HG03280 (cell line): Measurements from ENCODE around the gene FAIM2.
"Not testable (repeated sequence)": the region's sequence is repeated elsewhere in the genome, so short reads cannot be mapped to it uniquely, and the experiment has no call there.

Experiments used
- ATAC-seq: cut with Tn5 transposase; IDR thresholded peaks from one replicate; pipeline ENCODE4 v1.9.1; 2021; ENCODE audit warnings: mild to moderate bottlenecking, moderate library complexity; ENCODE audit not compliant: unreplicated experiment

FAIM2 gene

DNA sequence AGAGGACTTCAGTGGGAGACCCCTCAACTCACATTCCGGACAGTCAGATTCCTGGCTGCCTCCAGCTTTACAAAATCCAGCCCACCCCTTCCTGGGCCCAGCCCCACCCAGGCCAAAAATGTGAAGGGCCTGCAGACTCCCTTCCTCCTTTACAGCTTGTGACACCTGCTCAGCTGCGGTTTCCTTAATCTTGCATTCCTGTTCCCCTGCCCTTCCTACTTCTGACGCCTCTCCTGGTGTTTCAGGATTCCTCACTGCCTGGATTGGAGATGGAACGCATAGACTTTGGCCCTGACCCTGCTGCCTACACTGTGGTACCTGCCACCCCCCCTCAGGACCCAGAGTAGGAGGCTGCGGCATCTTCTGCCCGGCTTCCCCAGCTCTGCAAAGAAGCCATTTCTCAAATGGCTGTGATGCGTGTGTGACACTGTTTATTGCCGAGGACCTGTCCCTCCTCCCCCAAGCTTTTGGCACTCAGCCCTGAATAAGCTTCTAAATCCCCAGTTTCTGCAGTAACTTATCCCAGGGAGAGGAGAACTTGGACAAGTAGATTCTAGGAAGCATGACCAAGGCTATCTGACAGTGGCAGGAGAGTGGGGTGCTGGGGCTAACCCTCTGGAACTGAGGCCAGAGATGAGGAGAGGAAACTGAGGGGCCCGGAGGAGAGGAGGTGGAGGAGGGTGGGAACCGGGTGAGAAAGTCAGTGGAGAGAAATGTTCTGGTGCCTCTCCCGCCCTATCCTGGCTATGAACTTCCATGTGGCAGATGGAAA is 35.9 kb downstream of the FAIM2 start:
- ATAC-seq, result no peak

DNA sequence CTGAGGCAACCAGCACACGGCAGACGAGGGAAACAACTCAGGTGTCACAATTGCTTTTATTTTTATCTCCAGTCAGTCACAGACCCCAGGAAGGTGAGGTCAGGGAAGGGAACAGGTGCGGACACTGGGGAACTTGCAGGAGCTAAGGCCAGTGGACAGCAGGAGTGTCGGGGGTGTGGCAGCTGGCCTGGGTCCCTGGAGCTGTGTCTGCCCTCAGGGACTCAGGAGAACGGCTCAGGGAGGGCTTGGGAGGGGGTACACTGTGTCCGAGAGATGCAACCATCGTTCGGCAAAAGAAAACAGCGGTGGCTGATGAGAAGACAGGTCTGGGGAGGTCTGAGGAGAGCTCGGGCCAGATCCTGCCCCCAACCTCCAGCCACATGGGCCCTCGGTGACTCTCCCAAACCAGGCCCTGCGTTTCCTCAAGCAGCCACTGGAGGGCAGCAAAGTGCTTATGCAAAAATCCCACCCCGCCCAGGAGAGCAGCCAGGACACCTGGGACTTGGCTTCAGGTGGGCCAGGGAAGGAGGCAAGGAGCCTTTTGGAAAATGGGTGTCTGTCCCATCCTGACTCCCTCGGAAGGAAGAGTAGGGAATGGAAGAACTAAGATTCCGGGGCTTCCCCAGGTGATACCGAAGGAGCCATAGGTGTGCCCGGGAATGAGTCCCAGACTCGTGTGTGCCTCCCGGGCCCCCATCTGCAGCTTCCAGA is 36.7 kb downstream of the FAIM2 start:
- no peak for ATAC-seq

DNA sequence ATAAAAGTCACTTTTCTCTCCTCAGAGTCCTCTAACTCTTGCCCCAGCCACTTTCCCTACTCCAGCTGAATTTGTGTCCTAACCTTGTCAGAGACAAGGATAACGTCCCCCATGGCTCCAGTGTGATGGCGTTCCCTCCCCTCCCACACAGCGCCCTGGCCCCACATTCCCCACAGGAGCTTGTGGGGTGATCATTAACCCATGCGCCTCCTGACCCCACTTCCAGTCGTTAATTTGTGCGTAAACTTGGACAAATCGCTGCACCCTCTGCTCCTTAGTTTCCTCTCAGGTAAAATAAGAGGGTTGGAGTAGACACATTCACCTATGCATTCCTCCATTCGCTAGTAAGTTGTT is 37.9 kb downstream of the FAIM2 start:
- no peak for ATAC-seq

DNA sequence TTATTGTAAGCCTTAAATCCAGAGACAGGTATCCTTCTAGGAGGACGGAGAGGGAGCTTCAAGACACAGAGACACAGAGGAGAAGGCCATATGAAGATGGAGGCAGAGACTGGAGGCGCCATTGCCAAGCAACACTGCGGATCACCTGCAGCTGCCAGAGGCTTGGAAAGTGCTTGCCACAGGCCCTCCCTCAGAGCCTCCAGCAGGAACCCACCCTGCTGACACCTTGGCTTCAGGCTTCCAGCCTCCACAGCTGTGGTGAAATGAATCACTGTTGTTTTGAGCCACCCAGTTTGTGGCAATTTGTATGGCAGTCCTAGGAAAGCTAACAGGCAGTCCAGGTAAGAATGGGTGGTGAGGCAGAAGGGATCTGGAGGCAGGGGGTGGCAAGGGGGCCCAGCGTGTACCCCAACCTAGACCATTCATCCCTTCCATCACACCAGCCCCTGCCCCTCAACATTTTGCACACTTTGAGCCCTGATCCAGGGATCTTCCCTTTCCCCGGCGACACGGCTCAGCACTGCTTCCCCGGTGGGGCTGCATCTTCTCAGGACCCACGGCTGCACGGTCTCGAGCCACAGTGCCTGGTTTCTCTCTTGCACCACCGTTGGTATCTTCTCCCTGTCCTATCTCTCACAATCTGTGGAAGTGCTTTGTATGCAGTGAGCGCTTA is 38.5 kb downstream of the FAIM2 start:
- no peak for ATAC-seq

DNA sequence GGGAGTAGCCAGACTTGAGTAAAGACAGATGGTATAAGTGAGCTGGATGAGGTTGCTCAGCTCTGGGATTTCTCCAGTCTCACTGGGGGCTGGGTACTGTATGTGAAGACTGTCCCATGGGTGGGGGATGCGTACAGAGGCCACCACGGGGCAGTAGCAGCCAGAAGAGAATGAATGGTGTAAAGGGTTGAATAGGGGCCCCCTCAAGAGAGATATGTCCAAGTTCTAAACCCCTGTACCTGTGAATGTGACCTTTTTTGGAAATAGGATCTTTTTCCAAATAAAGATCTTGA is 39.0 kb downstream of the FAIM2 start:
- ATAC-seq, result no peak

DNA sequence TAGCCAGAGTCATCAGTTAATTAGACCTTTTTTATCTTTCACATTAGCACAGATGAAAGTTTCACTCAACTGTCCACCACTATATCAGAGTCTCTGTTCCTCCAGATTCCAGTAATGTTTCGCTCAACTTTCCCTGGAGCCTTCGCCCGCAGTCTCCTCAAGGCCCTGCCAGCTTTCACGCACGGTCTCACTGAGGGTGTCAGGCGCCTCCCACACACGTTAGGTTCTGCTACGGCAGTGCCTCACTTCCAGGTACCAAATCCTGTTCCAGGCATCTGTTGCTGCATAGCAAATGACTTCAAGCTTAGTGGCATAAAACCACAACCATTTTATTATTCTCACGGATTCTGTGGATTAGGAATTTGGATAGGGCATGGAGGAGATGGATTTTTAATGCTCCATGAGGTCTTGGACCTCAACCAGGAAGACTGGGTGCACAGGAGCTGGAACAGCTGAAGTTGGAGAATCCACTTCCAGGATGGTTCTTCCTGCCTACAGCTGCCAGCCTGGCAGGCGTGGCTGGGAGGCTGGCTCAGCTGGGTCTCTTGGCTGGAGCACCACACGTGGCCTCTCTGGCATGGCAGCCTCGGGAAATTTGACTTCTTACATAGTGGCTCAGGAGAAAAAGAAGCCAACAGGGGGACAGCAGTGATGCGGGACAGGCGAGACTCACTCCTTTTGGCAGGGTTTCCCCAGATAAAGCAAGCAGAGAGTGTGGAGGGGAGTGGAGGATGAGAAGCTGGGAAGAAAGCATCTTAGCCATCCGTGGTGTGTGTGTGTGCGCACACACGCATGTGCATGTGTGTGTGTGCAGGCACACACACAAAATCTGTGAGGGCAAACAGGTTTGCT is 39.5 kb downstream of the FAIM2 start:
- no peak for ATAC-seq

DNA sequence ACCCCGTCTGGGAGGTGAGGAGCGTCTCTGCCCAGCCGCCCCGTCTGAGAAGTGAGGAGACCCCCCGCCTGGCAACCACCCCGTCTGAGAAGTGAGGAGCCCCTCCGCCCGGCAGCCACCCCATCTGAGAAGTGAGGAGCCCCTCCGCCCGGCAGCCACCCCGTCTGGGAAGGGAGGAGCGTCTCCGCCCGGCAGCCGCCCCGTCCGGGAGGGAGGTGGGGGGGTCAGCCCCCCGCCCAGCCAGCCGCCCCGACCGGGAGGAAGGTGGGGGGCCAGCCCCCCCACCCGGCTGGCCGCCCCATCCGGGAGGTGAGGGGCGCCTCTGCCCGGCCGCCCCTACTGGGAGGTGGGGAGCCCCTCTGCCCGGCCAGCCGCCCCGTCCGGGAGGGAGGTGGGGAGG is 42.8 kb downstream of the FAIM2 start:
- not testable (repeated sequence) for ATAC-seq

DNA sequence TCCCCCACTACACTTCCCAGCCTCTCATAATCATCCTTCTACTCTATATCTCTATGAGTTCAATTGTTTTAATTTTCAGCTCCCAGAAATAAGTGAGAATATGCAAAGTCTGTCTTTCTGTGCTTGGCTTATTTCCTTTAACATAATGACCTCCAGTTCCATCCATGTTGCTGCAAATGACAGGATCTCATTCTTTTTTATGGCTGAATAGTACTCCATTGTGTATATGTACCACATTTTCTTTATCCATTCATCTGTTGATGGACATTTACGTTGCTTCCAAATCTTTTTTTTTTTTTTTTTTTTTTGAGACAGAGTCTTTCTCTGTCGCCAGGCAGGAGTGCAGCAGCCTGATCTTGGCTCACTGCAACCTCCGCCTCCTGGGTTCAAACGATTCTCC is 47.8 kb downstream of the FAIM2 start:
- not testable (repeated sequence) for ATAC-seq

DNA sequence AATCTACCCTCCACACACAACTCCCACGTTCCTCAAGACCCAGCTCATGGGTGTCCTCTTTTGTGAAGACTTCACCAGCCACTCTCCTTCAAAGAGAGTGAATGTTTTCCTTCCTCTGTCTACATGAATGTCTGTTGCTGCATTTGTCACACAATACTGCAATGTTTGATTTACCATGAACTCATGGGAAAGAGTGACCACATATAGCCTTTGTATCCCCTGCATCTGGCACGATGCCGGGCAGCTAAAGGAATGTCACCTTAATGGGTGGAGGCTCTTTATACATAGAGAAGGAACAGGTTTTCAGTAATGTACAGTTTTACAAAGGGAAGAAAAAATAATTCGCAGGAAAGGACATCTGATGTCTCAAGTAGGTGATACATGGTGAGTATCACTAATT is 48.7 kb downstream of the FAIM2 start:
- ATAC-seq, result no peak

DNA sequence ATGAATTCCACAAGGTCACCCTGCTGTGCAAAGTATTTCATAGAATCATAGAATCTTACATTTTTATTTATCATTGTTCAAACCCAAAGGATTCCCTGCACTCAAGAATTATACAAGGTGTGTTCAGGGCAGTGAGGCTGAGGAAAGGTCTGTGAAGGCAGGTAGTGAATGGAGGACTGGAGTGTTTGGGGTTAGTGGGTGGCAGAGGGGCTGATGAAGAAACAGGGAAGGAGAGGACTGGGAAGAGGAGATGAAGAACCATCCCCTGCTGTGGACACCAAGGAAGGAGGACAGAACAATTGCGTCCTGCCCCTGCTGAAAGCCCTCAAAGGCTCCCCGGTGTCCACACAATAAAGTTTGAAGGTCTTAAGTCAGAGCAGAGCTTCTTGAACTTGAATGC is 50.0 kb downstream of the FAIM2 start:
- ATAC-seq, result no peak

DNA sequence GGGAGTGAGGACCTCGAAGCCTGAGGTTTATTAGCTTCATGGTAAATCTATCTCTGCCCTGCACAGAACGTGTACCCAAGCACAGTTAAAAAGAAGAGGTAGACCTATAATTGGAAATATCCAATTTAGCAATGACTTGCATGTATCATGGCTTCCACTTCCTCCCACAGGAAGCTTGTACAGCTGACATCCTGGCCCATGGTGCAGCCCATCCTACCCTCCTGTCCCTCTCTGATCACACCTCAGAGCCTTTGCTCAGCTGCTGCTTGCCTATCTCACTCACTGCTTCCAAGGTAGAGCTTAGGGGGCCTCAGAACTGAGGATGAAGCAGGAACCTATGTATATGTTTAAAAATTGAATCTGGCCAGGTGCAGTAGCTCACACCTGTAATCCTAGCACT is 56.5 kb downstream of the FAIM2 start:
- ATAC-seq, result no peak

DNA sequence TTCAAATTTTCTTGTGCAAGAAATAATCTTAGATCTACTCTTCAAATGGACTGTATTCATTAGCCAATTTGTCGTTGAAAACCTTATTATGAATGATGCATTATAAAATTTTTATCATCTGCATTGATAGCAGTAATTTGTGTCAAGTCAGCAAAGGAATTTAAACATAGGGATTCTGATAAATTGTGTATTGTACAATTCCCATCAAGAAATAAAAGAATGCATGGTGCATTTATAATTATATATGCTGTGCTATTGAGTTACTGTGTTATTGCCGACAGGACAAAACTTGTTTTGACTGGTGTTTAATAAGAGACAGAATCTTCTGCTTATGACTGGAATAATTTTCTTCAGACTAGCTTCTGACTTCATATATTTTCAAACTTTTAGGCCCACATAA is 57.7 kb downstream of the FAIM2 start:
- ATAC-seq, result no peak

DNA sequence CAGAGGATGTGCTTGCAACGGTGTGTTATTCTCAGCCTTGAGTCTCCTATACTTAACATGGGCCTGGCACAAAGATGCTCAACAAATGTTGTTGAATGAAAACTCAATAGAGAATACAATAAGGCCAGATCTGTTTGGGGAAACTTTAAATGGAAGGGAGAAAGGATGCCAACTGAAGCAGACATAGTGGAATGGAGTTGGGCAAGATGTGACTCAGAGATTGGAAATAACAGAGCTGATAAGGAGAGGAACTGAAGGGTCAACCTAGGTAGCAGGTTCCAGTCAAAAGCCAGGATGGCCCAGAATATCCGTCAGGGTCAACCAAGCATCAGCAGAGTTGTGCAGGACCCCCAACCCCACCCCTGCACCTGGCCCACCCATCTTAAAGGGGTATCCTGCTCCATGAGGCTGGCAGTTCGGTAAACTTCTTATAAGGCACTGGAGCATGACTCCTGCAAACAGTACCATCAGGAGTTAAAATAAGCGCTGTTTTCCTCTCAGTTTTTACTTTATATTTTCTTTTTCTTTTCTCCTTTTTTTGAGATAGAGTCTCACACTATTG is 59.7 kb downstream of the FAIM2 start:
- ATAC-seq, result no peak

DNA sequence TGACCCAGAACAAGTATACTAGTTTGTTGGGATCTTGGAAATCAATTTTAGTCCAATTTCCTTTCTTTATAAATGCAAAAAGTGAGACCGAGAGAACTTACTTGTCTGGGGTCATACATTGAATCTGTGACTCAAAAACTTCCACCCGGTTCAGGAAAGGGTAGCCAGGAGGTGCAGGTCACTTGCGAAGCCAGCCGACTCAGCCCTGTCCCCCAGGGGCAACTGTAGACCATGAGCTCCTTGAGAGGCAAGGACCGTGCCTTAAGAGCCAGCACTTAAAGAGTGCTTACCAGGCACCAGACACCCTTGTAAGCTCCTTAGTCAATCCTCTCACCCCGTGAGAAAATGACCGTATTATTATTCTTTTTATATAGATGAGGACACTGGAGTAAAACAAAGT is 60.3 kb downstream of the FAIM2 start:
- ATAC-seq, result no peak

DNA sequence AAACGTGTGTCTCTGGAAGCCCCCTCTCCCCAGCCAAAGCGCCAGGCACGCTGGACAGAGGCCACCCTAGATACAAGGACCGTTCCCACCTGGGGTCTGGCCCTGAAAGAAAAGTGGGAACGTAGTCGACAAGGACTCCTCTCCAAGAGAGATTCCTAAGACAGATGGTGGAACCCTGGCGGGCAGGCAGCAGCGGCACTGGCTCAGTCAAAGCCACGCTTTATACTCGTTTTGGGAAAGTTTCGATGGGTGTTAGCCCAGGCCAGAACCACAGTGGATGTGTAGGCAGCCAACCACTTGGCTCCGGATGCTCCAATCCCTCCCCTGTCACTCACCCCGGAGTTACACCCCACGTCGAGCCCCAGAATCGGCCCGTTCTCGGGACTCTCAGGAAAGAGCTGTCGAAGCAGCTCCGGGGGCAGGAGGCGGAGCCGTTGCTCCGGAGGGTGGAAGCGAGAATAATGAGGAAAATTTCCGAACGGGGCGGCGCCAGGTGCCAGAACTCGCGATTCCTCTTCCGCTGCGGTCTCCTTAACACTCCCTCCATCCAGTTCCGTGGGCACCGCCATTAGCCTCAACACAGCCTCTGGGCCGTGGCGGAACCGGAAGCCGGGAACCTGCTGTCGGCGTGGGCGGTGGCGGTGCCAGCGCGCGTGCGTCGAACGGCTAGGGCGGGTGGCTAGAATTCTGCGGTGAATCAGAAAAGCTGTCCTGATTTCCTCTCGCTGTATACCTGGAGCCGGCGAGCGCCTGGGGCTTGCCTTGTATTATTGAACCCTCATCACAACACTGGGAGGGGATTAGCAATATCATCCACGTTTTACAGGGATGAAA is 61.0 kb downstream of the FAIM2 start, which contains the start of gene BCDIN3D:
TSS of gene BCDIN3D (minus strand) at position 588 of the 834 bp plus-strand sequence. CDS start at position 569, 19 bp downstream.
- ATAC-seq, result peak; percentile 87

DNA sequence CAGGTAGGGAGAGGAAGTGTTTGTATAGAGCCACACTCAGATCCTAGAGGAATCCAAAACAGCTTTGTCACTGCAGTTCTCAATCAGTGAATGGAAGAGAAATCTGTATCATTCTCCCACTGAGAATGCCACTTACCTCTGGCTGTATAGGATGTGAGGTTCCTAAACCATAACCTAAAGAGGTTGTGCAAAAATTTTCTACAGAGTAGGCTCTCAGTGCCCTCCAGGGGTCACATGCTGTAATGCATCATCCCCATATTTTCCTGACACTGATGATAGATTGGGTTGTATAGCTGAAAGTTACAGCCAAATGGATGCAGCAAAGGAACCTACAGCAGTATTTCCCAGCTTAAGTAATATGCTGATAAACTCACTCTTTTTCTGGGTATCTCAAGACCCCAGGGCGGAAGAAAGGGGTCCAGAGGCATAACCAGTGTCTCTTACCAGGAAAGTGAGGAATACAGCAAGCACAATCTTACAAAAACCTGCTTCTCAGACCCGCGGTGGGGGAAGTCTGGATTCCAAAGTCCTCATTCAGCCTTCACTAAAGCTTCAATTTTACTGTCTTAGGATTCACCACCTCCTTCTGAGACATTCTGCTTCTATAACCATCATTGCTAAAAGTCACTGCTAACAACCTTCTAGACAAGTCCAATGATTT is 64.6 kb downstream of the FAIM2 start:
- ATAC-seq, result no peak

DNA sequence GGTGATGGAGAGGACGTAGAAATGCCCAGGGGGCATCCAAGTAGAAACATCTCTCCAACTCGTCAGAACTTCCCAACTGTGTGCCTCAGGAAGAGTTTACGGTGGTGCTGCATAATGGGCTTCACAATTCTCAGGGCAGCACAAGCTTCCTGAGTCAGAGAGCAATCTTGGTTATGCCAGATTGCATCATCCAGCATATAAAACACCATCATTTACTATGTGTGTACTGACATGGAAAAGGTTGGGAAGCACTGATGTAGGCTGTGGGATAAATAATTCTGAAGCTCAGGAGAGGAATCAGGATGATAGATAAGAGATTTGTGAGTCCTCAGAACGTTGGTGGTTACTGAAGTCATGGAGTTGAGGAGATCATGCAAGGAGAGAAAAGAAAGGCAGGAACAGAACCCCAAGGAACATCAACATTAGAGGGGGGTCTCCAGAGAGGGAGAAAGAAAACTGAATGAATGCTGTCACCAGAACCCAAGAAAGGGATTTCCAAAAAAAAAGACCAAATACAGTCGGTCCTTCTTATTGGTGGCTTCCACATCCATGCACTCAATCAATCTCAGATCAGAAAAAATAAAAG is 70.8 kb downstream of the FAIM2 start:
- no peak for ATAC-seq

DNA sequence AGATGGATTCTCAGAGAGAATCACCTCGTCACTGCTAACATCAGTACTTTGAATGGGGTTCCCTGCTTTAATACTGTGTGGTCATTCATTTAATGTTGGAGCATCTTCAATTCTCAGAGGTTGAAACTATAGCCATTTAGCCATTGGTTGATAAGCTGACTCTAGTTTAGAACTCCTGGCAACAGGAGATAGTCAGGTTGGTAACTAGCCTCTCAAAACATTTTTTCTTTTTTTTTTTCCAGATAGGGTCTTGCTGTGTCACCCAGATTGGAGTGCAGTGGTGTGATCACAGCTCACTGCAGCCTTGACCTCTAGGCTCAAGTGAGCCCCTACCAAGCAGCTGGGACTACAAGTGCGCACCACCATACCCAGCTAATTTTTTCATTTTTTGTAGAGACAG is 72.0 kb downstream of the FAIM2 start:
- ATAC-seq, result no peak
